HG03521 (cell line): ENCODE measurements around the gene SSNA1.

Source experiments
- ATAC-seq: cut with Tn5 transposase; IDR thresholded peaks from one replicate; pipeline ENCODE4 v1.9.1; 2021; ENCODE audit warnings: mild to moderate bottlenecking, moderate library complexity; ENCODE audit not compliant: unreplicated experiment

Gene SSNA1

GRCh38 chr9:137218212-137218753 is 29.8 kb downstream of the SSNA1 start:
- ATAC-seq = no peak

DNA sequence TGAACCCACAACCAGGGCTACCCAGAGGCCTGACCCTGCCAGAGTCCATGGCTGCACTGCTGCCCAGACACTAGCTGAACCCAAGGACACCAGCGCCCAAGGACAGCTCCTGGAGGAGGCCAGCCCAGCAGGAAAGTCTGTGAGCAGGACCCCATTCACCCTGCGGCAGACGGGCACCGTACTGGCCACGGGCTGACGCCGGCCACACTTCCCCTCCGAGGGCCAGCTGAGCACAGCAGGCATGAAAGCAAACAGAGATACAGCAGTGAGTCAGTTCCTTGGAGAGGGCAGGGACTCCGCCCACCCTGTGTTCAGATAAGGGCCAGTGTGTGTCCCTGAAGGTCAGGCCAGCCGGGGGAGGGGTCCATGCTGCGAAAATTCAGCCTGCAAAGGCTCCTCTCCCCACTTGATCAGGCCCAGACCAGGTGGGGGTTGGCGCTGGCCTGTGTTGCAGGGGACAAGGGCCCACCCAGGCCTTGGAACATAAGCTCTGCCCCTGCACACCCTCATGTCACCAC is 30.3 kb downstream of the SSNA1 start:
- no peak for ATAC-seq

DNA sequence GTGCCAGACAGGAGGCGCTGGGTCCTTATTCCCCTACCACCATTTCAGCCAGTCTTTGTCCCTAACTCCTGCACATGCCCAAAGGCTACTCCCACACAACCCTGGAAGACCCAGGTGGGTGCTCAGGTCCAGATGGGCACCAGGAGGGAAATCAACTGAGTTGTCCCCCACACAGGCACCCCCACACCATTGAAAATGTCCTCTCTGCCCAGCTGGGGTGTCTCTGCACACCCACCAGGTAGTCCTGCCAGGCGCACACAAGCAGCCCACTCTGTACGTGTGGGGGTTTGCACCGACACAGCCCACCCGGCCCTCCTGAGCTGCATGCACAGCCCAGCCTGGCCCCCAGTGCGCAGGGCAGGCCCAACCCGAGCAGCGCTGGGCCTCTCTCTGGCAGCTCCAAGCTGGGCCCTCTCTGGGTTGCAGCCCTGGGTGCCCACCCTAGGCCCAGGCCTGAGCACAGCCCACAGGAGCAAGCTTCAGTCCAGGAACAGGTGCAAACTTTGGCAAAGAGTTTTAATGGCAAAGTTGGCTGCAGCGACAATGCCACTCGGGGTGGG is 31.4 kb downstream of the SSNA1 start:
- no peak for ATAC-seq

GRCh38 chr9:137220317-137221094 is 32.0 kb downstream of the SSNA1 start:
- no peak for ATAC-seq

- ATAC-seq = no peak
These were observed 32.6 kb downstream of the SSNA1 start for GRCh38 chr9:137221095-137221505.

GRCh38 chr9:137221506-137222111 is 33.1 kb downstream of the SSNA1 start:
- no peak for ATAC-seq

GRCh38 chr9:137222190-137223077 is 34.0 kb downstream of the SSNA1 start, which contains the start of gene RNF208:
Gene RNF208 (minus strand): TSS chr9:137222240. CDS start chr9:137221212, 1,028 bp downstream.
- no peak for ATAC-seq

DNA sequence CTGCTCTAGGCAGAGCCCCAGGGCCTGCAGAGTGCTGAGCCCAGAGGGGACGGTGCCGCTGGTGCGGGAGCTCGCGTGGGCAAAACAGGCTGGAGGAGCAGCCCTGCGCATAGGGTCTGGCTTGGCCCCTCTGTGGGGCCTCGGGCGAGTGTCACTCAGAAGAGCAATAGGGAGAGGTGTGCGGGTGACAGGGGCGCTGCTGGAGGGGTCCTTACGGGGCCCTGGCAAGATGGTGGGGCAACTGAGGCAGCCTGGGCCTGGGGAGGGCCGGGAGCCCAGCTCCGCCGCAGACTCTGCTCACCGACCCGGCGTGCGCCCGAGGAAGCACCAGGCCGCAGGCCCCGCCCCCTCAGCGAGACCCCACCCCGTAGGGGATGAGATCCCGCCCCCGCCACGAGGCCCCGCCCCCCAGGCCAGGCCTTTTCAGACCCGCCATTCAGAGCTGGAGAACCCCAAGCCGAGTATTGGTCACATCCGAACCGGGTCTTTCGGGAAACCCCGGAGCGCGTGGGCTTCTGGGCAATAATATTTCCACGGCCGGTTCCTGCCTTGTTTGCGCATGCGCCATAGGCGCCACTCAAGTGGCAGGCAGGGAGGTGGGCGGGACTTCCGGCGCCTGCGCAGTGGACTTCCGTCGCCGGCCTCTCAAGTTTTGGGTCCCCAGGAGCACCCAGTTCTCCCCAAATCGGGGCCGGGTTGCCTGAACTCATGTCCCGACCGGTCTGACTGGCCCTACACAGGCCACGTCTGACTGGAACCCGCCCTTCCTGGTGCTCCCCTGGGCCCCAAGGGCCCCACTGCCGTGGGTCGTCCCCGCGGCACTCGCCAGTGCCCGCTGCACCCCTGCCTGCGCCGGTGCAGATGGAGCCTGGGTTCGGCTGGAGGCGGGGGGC is 34.8 kb downstream of the SSNA1 start:
- peak; percentile 82 for ATAC-seq

GRCh38 chr9:137224830-137225694 is 36.6 kb downstream of the SSNA1 start, which contains the start of gene CYSRT1:
Gene CYSRT1 (plus strand): TSS chr9:137225174. CDS start chr9:137225622, 448 bp downstream.
- ATAC-seq = no peak

DNA sequence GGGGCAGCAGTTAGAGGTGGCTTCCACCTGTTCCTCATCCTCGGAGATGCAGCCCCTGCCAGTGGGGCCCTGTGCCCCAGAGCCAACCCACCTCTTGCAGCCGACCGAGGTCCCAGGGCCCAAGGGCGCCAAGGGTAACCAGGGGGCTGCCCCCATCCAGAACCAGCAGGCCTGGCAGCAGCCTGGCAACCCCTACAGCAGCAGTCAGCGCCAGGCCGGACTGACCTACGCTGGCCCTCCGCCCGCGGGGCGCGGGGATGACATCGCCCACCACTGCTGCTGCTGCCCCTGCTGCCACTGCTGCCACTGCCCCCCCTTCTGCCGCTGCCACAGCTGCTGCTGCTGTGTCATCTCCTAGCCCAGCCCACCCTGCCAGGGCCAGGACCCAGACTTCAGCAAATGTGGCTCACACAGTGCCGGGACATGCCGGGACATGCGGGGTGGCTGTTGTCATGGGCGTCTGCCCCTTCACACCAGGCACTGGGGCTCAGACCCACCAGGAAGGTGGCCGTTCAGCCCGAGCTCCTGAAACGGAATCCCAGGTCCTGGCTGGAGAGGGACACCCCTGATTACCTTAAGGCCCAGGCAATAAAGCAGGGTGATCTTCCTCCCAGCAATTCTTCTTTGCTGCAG is 37.3 kb downstream of the SSNA1 start:
- no peak for ATAC-seq

DNA sequence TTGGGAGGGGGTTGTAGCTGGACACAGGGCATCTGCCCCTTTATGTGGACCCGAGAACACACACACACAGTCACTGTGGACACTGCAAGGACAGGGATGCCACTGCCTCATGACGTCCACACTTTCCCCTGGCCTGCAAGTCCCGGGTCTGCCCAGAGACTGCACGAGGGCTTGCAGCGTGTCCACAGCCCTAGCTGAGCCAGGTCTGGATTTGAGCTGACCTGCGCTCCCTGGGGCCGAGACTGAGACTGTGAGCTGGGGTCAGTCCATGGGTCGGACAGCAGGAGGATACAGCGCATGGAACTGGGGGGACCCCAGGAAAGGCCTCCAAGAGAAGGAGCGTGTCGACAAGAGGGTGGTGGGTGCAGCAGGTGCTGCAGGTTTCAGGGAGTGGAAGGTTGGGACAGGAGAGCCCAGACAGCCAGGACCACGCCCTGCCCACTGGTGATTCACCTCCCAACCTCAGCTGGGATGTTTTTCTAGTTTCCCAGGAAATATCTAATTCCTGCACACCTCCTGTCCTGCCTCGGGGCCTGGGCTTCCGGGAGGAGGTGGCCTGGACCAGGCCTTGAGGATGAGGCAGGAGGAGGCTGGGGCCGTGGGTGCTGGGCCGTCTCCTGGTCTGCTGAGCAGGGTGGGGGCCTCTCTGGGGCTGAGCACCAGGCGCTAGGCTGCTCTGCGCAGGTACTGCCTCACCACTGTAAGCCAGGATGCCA is 38.0 kb downstream of the SSNA1 start:
- ATAC-seq = no peak

GRCh38 chr9:137227054-137227852 is 38.8 kb downstream of the SSNA1 start, which contains the start of gene RNF224:
Gene RNF224 (plus strand): TSS chr9:137227502. CDS start chr9:137228336, 834 bp downstream.
- no peak for ATAC-seq

- no peak for ATAC-seq
These were observed 39.5 kb downstream of the SSNA1 start for GRCh38 chr9:137227853-137228505.

DNA sequence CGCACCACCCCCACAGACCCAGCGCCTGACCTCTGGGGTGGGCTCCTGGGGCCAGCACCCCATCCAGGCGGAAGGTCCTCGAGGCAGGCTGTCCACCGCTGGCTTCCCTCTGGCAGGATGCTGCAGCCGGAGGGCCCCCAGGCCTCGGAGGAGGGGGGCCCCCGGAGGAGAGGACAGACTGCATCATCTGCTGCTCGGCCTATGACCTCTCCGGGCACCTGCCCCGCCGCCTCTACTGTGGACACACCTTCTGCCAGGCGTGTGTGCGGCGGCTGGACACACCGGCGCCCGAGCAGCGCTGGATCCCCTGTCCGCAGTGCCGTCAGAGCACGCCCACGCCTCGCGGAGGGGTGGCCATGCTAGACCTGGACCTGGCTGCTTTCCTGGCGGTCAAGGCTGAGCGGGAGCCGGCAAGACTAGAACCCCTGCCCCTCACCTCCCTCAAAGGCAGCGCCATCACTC is 40.1 kb downstream of the SSNA1 start:
- no peak for ATAC-seq

DNA sequence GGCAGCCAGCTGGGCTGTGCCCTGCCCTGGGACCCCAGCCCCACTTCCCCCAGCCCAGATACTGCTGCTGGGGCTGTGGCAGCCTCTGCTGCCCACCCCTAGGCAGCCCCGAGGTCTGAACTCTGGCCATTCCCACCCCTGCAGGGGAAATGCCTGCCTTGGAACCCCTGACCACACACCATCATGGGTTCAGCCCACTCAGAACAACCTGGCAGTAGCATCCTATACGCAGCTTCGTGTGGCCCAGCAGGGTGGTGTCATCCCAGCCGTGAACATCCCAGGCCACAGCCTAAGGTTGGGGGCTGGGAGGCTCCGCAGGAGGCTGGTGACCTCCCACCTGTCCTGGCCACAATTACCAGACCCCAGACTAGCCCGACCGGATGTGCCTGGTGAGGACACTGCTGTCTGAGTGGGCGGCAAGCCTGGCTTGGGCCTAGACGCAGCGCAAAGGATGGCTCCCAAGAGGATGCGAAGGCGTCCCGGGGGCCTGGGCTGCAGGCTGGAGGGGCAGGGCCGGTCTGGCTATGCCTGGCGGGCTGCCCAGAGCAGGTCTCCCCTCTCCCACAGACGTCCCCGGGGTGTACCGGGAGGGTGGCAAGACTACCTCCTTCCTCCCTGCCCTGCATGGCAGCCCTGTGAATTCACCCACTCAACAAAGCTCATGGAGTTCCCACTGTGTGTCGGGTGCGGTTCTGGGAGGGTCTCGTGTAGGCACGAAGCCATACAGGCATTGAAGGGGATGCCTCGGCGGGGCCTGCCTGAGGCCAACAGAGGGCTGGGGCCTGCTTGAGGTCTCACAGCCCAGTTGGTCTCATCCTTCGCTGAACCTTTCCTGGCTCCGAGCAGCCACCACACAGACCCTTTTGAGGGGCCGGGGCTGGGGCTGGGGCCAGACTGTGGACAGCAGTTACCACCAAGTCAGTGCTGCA is 40.8 kb downstream of the SSNA1 start:
- no peak for ATAC-seq
